Fibroblast of lung (primary cell): Measurements from ENCODE around the gene MEGF9.

Source experiments
- CTCF ChIP-seq, 2 donors: IDR thresholded peaks in 1 of 2; conservative IDR thresholded peaks in 1 of 2; 1 replicate in 1 of 2; 2 replicates in 1 of 2; pipeline ENCODE4 v1.5.1; 2011 to 2012; ENCODE audit warnings: low read length in 2 of 2, control low read depth in 1 of 2, inconsistent platforms in 1 of 2, low read depth in 1 of 2, mild to moderate bottlenecking in 1 of 2
- EZH2 ChIP-seq: IDR thresholded peaks from 2 replicates; pipeline ENCODE4 v1.5.1; 2012; ENCODE audit warnings: low read length, control low read depth, mild to moderate bottlenecking; ENCODE audit errors: missing control alignments

- TF ChIP-seq CTCF (conservative IDR thresholded peaks at IDR 0.05 in 1 of 2, IDR thresholded peaks at IDR 0.05 in 1 of 2; ENCODE audit: low read depth in 1 of 2, low read length in 2 of 2) (no peak), EZH2 (no peak)
Measured at GRCh38 chr9:120736881-120737280, 22.6 kb upstream of the MEGF9 start.
